PC-9 (cell line): ENCODE data around the gene CPA3.

Experiments used
- EZH2 ChIP-seq: fragments of 200-600 bp; sonication (generic); IDR thresholded peaks from 2 replicates; pipeline ENCODE4 v1.8.0; 2017; ENCODE audit warnings: antibody characterized with exemption, low read depth
- TF ChIP-seq, protein P1 (sequence below): fragments of 200-600 bp; sonication (generic); conservative IDR thresholded peaks from 2 replicates; pipeline ENCODE4 v1.6.1; 2017; ENCODE audit warnings: mixed run types, antibody characterized with exemption, mild to moderate bottlenecking, moderate library complexity

DNA sequence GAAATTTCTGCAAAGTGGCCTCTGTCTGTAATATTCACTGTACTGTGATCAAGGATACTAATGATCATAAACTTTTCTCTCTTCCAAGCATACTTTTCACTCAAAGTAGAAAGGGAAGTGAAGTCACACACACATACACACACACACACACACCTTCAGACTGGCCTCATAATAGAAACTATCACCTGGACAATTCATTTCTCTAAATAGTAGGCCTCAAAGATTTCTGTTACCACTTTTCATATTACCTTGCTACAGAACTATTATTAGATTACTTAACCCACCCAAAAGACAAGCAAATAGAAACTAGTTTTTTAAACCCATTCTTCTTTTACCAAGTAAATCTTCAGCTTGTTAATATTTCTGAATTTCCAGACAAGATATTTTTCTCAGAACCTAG, 25.3 kb upstream of the CPA3 start:
- TF ChIP-seq, protein P1, sequence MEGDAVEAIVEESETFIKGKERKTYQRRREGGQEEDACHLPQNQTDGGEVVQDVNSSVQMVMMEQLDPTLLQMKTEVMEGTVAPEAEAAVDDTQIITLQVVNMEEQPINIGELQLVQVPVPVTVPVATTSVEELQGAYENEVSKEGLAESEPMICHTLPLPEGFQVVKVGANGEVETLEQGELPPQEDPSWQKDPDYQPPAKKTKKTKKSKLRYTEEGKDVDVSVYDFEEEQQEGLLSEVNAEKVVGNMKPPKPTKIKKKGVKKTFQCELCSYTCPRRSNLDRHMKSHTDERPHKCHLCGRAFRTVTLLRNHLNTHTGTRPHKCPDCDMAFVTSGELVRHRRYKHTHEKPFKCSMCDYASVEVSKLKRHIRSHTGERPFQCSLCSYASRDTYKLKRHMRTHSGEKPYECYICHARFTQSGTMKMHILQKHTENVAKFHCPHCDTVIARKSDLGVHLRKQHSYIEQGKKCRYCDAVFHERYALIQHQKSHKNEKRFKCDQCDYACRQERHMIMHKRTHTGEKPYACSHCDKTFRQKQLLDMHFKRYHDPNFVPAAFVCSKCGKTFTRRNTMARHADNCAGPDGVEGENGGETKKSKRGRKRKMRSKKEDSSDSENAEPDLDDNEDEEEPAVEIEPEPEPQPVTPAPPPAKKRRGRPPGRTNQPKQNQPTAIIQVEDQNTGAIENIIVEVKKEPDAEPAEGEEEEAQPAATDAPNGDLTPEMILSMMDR, result no peak
- TF ChIP-seq EZH2, result no peak
